Muscle of arm (tissue), 12 donors: ENCODE data around the gene TMEM42. TPM values are rescaled to one million over a fixed set of nuclear protein-coding genes. Genes with fewer than 3 reads are reported as not detected.

Experiments used
- DNase-seq: peaks from one replicate; pipeline ENCODE4 v3.0.0-alpha.2; 2013
- polyA plus RNA-seq, 12 donors: library from polyadenylated mRNA; unstranded; fragments of 120-200 nt; gene quantifications; one replicate each; pipeline ENCODE4 v1.2.1, GENCODE V29; 2013; ENCODE audit not compliant: insufficient read length in 12 of 12

Gene TMEM42
- polyA plus RNA-seq, 12 donors: 8.5 to 15.9 (median 13.1) TPM; not detected in 1

GRCh38 chr3:44867421-44868111 lies 5.9 kb downstream of the TMEM42 start:
- no peak for DNase-seq

- DNase-seq: no peak
Observed at GRCh38 chr3:44870375-44871061, 8.8 kb downstream of the TMEM42 start.

GRCh38 chr3:44874308-44874707 lies 12.6 kb downstream of the TMEM42 start, which contains the start of gene TGM4:
TGM4 (plus strand) TSS chr3:44874608; CDS start chr3:44874679, 71 bp downstream.
- DNase-seq: no peak

GRCh38 chr3:44875596-44875995 lies 13.9 kb downstream of the TMEM42 start:
- no peak for DNase-seq

GRCh38 chr3:44877333-44877732 lies 15.6 kb downstream of the TMEM42 start:
- DNase-seq: no peak

- DNase-seq: no peak
Observed at GRCh38 chr3:44880284-44880683, 18.6 kb downstream of the TMEM42 start.

GRCh38 chr3:44883213-44883955 lies 21.7 kb downstream of the TMEM42 start:
- no peak for DNase-seq

- DNase-seq: peak; percentile 51
Observed at GRCh38 chr3:44883999-44884431, 22.3 kb downstream of the TMEM42 start.

GRCh38 chr3:44885618-44886017 lies 23.9 kb downstream of the TMEM42 start:
- no peak for DNase-seq

GRCh38 chr3:44886561-44886960 lies 24.8 kb downstream of the TMEM42 start:
- DNase-seq: no peak

GRCh38 chr3:44887101-44887500 lies 25.4 kb downstream of the TMEM42 start:
- no peak for DNase-seq

GRCh38 chr3:44890258-44890657 lies 28.5 kb downstream of the TMEM42 start:
- no peak for DNase-seq

GRCh38 chr3:44890852-44891251 lies 29.1 kb downstream of the TMEM42 start:
- DNase-seq: no peak

- no peak for DNase-seq
Observed at GRCh38 chr3:44892689-44893088, 31.0 kb downstream of the TMEM42 start.

GRCh38 chr3:44893097-44893496 lies 31.4 kb downstream of the TMEM42 start:
- DNase-seq: no peak

GRCh38 chr3:44894485-44894884 lies 32.8 kb downstream of the TMEM42 start:
- DNase-seq: no peak

- DNase-seq: no peak
Observed at GRCh38 chr3:44896440-44896839, 34.7 kb downstream of the TMEM42 start.

- DNase-seq: no peak
Observed at GRCh38 chr3:44899683-44900367, 38.1 kb downstream of the TMEM42 start.

GRCh38 chr3:44902628-44903027 lies 40.9 kb downstream of the TMEM42 start:
- no peak for DNase-seq

- DNase-seq: no peak
Observed at GRCh38 chr3:44903314-44903713, 41.6 kb downstream of the TMEM42 start.

GRCh38 chr3:44903751-44904150 lies 42.0 kb downstream of the TMEM42 start:
- DNase-seq: no peak
